NCI-H1092 treated with DMSO at 0.1 percent for 48 hours (cell line): Measurements from ENCODE around the gene SARS1.

Experiments used
- DNase-seq: peaks from one replicate; lab custom pipeline; 2025; lab: John Stamatoyannopoulos, UW

The SARS1 gene

GRCh38 chr1:109228167-109228566 lies 14.4 kb downstream of the SARS1 start:
- no peak for DNase-seq

GRCh38 chr1:109229531-109230127 lies 15.9 kb downstream of the SARS1 start:
- DNase-seq: no peak

- no peak for DNase-seq
These were observed 17.3 kb downstream of the SARS1 start for GRCh38 chr1:109231066-109231465.

GRCh38 chr1:109235137-109235536 lies 21.4 kb downstream of the SARS1 start:
- no peak for DNase-seq

- no peak for DNase-seq
These were observed 23.8 kb downstream of the SARS1 start for GRCh38 chr1:109237512-109237911.

- DNase-seq: no peak
These were observed 24.7 kb downstream of the SARS1 start for GRCh38 chr1:109238382-109238781.

GRCh38 chr1:109239047-109239408 lies 25.3 kb downstream of the SARS1 start:
- DNase-seq: no peak

- no peak for DNase-seq
These were observed 25.8 kb downstream of the SARS1 start for GRCh38 chr1:109239409-109240068.

GRCh38 chr1:109240158-109241152 lies 26.7 kb downstream of the SARS1 start:
- no peak for DNase-seq

GRCh38 chr1:109241344-109241743 lies 27.6 kb downstream of the SARS1 start:
- DNase-seq: no peak

GRCh38 chr1:109241841-109242345 lies 28.2 kb downstream of the SARS1 start:
- no peak for DNase-seq

GRCh38 chr1:109242387-109242786 lies 28.7 kb downstream of the SARS1 start:
- DNase-seq: no peak

GRCh38 chr1:109243221-109243620 lies 29.5 kb downstream of the SARS1 start:
- DNase-seq: no peak

- DNase-seq: no peak
These were observed 30.3 kb downstream of the SARS1 start for GRCh38 chr1:109243860-109244552.

- DNase-seq: no peak
These were observed 32.4 kb downstream of the SARS1 start for GRCh38 chr1:109246141-109246551.

GRCh38 chr1:109247401-109248365 lies 34.0 kb downstream of the SARS1 start:
- DNase-seq: no peak

- DNase-seq: no peak
These were observed 34.7 kb downstream of the SARS1 start for GRCh38 chr1:109248444-109248796.

GRCh38 chr1:109248797-109249629 lies 35.3 kb downstream of the SARS1 start, which contains the start of gene CELSR2:
TSS of gene CELSR2 (plus strand) at chr1:109249539. CDS start at chr1:109250080, 541 bp downstream.
- peak; percentile 66 for DNase-seq

- DNase-seq: no peak
These were observed 36.1 kb downstream of the SARS1 start for GRCh38 chr1:109249654-109250401.
